ENCODE measurements around the gene LPCAT4. TPM values are rescaled to one million over a fixed set of nuclear protein-coding genes. Genes with fewer than 3 reads are reported as not detected.
A peak's percentile ranks its signal among the peaks of the same experiment; 100 is the strongest.
"Not testable (repeated sequence)": the region's sequence is repeated elsewhere in the genome, so short reads cannot be mapped to it uniquely, and the experiment has no call there.

The LPCAT4 gene, protein sequence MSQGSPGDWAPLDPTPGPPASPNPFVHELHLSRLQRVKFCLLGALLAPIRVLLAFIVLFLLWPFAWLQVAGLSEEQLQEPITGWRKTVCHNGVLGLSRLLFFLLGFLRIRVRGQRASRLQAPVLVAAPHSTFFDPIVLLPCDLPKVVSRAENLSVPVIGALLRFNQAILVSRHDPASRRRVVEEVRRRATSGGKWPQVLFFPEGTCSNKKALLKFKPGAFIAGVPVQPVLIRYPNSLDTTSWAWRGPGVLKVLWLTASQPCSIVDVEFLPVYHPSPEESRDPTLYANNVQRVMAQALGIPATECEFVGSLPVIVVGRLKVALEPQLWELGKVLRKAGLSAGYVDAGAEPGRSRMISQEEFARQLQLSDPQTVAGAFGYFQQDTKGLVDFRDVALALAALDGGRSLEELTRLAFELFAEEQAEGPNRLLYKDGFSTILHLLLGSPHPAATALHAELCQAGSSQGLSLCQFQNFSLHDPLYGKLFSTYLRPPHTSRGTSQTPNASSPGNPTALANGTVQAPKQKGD
- total RNA-seq: 10 to 100 TPM; 46.8 to 96.5 TPM

- ATAC-seq: peak; percentile 95 to 96
- Mint-ChIP-seq H3K4me1 (ENCODE audit: low read depth in 2 of 2) (peaks cover 24 to 25% of the 10 kb centered on the region in 2 donors), H3K9me3 (no peaks in the 10 kb centered on the region)
These were observed at the start of gene LPCAT4 for GRCh38 chr15:34367101-34368081. Gene LPCAT4, minus strand, starts transcription at chr15:34367196. Its CDS starts 96 bp downstream, at chr15:34367100.

GRCh38 chr15:34409511-34409910, 42.5 kb upstream of the LPCAT4 start:
- not testable (repeated sequence) for H3K4me1 Mint-ChIP-seq (ENCODE audit: low read depth in 2 of 2); H3K36me3 Mint-ChIP-seq; ATAC-seq; DNase-seq (ENCODE audit: low spot score); H3K4me3 Mint-ChIP-seq; H3K9me3 Mint-ChIP-seq; H3K27ac Mint-ChIP-seq; H3K27me3 Mint-ChIP-seq

More at GRCh38 chr15:34367101-34368081, at the start of gene LPCAT4:
- Mint-ChIP-seq H3K27me3 (no peaks in the 10 kb centered on the region), H3K4me3 (peak within 1 kb of the TSS; percentile 99), H3K36me3 (no peaks in the 10 kb centered on the region), H3K27ac (peak within 1 kb of the TSS; percentile 90 to 92)
- peak; percentile 93 for DNase-seq (ENCODE audit: low spot score)

GRCh38 chr15:34408973-34409372, 42.0 kb upstream of the LPCAT4 start:
- H3K36me3 Mint-ChIP-seq; H3K9me3 Mint-ChIP-seq; H3K27ac Mint-ChIP-seq; ATAC-seq; H3K4me3 Mint-ChIP-seq; H3K27me3 Mint-ChIP-seq; DNase-seq (ENCODE audit: low spot score); H3K4me1 Mint-ChIP-seq (ENCODE audit: low read depth in 2 of 2): not testable (repeated sequence)

DNA sequence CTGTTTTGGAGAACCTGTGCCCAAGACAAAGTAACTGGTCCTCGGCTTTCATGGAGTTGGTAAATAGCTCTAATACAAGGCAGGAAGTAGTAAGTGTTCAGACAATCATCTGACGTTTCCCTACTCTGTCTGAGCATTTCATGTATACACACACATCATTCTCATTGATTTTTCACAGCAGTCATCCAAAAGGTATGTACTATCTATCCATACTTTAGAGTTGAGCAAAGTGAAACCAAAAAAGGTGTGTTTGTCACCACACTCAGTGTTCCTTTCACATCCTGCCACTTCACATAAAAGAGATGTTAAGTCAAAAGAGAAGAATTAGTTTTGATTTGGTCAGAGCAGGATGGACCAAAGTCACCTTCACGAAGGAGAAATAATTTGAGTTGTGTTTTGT, 36.9 kb upstream of the LPCAT4 start:
- not testable (repeated sequence) for H3K36me3 Mint-ChIP-seq; DNase-seq (ENCODE audit: low spot score); H3K27me3 Mint-ChIP-seq; H3K4me3 Mint-ChIP-seq; H3K9me3 Mint-ChIP-seq; H3K27ac Mint-ChIP-seq; H3K4me1 Mint-ChIP-seq (ENCODE audit: low read depth in 2 of 2)
- ATAC-seq: peak; percentile 37 to 69

GRCh38 chr15:34403160-34403598, 36.2 kb upstream of the LPCAT4 start:
- H3K36me3 Mint-ChIP-seq; H3K27me3 Mint-ChIP-seq; H3K27ac Mint-ChIP-seq; DNase-seq (ENCODE audit: low spot score); H3K4me3 Mint-ChIP-seq; H3K9me3 Mint-ChIP-seq; H3K4me1 Mint-ChIP-seq (ENCODE audit: low read depth in 2 of 2): not testable (repeated sequence)
- ATAC-seq: peak; percentile 73 to 88

DNA sequence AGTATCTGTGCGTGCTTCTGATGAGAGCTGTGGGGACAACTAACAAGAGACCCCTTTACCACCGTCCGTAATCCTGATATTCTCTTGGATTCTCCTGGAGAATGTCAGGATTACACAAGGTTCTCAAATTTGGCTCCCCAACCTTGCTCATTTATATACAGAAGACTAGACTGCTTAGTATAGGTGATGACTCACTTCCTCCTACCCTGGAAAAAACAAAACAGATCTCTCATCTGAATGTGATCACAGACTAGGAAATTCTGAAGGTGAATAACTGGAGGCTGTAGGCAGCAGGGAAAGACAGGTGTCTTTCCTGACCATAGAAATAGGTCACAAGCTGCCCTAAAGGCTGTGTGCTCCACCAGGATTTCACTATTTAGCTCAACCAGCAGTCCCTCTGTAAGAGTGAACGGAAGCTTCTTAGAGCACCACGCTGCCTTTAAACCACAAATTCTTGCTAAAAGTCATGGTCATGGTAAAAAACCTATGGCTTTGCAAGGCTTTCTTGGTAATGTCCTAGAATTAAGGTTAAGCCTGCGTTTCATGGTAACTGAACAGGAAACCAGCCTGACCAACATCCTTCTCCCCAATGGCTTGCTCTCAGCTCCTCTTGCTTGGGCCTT, 30.8 kb upstream of the LPCAT4 start:
- H3K36me3 Mint-ChIP-seq; H3K4me3 Mint-ChIP-seq; H3K27me3 Mint-ChIP-seq; H3K4me1 Mint-ChIP-seq (ENCODE audit: low read depth in 2 of 2); H3K27ac Mint-ChIP-seq; H3K9me3 Mint-ChIP-seq: not testable (repeated sequence)
- peak; percentile 62 for DNase-seq (ENCODE audit: low spot score)
- ATAC-seq: peak; percentile 95

- H3K9me3 Mint-ChIP-seq; H3K4me3 Mint-ChIP-seq; H3K4me1 Mint-ChIP-seq (ENCODE audit: low read depth in 2 of 2); H3K27me3 Mint-ChIP-seq; ATAC-seq; H3K27ac Mint-ChIP-seq; DNase-seq (ENCODE audit: low spot score); H3K36me3 Mint-ChIP-seq: not testable (repeated sequence)
These were observed 26.0 kb upstream of the LPCAT4 start for GRCh38 chr15:34392981-34393380.

DNA sequence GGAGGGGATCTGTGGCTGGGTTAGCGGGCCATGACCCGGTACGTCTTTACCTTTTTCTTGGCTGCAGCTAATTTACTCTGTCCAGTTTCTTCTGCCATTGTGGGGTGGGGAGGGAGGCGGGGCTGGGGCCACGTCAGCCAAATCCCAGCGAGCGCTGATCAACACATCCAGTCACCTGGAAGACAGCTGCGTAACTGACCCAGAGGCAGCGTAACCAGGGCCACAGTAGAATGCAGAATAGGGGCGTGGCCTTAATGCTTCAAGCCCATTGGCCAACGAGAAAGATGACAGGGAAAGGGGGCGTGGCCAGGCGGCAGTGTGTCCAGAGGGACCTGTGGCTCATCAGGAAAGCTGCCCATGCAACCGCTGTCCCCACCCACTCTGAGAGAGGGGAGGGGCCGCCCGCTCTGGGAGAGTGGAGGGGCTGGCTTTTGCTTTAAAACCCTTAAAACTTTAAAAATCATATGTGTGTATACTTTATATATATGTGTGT, 22.6 kb upstream of the LPCAT4 start:
- DNase-seq (ENCODE audit: low spot score); H3K9me3 Mint-ChIP-seq; H3K4me1 Mint-ChIP-seq (ENCODE audit: low read depth in 2 of 2); ATAC-seq; H3K4me3 Mint-ChIP-seq; H3K36me3 Mint-ChIP-seq; H3K27me3 Mint-ChIP-seq; H3K27ac Mint-ChIP-seq: not testable (repeated sequence)

GRCh38 chr15:34381829-34382521, 15.0 kb upstream of the LPCAT4 start:
- H3K4me1 Mint-ChIP-seq (ENCODE audit: low read depth in 2 of 2); DNase-seq (ENCODE audit: low spot score); H3K36me3 Mint-ChIP-seq; ATAC-seq; H3K4me3 Mint-ChIP-seq; H3K9me3 Mint-ChIP-seq; H3K27ac Mint-ChIP-seq; H3K27me3 Mint-ChIP-seq: not testable (repeated sequence)

DNA sequence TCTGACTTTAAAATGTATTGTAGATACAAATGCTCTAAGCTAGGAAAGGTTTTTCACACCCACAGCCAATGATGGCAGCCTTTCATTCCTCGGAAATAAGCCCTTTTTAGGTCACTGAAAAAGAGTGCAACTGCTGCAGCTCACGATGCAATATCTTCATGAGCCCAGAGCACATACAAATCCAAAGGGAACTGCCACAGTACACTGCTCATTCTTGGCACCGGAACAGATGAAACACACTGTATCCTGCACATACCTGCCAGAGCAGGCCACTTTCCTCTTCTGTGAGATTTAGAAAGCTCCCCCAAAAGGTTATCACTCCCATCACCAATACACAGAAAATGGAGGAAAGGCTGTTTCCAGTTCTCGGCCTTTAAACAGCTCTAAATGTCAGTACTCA, 13.5 kb upstream of the LPCAT4 start:
- H3K9me3 Mint-ChIP-seq; H3K27ac Mint-ChIP-seq; H3K27me3 Mint-ChIP-seq; DNase-seq (ENCODE audit: low spot score); ATAC-seq; H3K4me1 Mint-ChIP-seq (ENCODE audit: low read depth in 2 of 2); H3K36me3 Mint-ChIP-seq; H3K4me3 Mint-ChIP-seq: not testable (repeated sequence)

DNA sequence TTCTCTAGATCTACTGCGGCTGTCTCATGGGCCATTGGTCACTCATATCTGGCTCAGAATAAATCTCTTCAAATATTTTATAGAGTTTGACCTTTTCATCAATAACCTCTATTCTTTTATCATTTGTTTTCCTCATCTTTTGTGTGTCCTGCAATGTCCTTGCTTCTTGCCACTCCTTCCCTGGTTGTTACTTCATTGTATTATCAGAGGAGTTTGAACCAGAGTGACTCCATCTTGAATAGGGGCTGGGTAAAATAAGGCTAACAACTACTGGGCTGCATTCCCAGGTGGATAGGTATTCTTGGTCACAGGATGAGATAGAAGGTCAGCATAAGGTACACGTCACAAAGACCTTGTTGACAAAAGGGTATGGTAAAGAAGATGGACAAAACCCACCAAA, 9.9 kb upstream of the LPCAT4 start:
- no peaks in the 10 kb centered on the region for H3K27me3 Mint-ChIP-seq

GRCh38 chr15:34375541-34375940, 8.5 kb upstream of the LPCAT4 start:
- not testable (repeated sequence) for H3K27me3 Mint-ChIP-seq; H3K27ac Mint-ChIP-seq; H3K4me3 Mint-ChIP-seq; ATAC-seq; H3K9me3 Mint-ChIP-seq; DNase-seq (ENCODE audit: low spot score); H3K4me1 Mint-ChIP-seq (ENCODE audit: low read depth in 2 of 2); H3K36me3 Mint-ChIP-seq

More for the DNA sequence above, 9.9 kb upstream of the LPCAT4 start:
- Mint-ChIP-seq H3K4me1 (ENCODE audit: low read depth in 2 of 2) (no peaks in the 10 kb centered on the region), H3K9me3 (no peaks in the 10 kb centered on the region), H3K36me3 (no peaks in the 10 kb centered on the region), H3K27ac (no peak overlapping the region), H3K4me3 (no peak overlapping the region)
- ATAC-seq (no peak), DNase-seq (ENCODE audit: low spot score) (no peak)

- Mint-ChIP-seq H3K27ac (no peak overlapping the region), H3K36me3 (no peaks in the 10 kb centered on the region), H3K27me3 (no peaks in the 10 kb centered on the region), H3K4me1 (ENCODE audit: low read depth in 2 of 2) (peaks cover 0 to 2% of the 10 kb centered on the region in 2 donors), H3K9me3 (no peaks in the 10 kb centered on the region), H3K4me3 (no peak overlapping the region)
- DNase-seq (ENCODE audit: low spot score): no peak
- ATAC-seq: no peak
These were observed 7.8 kb upstream of the LPCAT4 start for GRCh38 chr15:34374816-34375215.
